Right lobe of liver (tissue), 6 donors: ENCODE data around the gene TUT4. TPM values are rescaled to one million over a fixed set of nuclear protein-coding genes. Genes with fewer than 3 reads are reported as not detected.
A peak's percentile ranks its signal among the peaks of the same experiment; 100 is the strongest.

ENCODE experiments used
- ATAC-seq, 4 donors: fragments of 200-7000 bp; cut with Tn5 transposase; one replicate each; pipeline ENCODE4 v1.9.1; 2020; ENCODE audit warnings: mild to moderate bottlenecking in 4 of 4, moderate library complexity in 4 of 4
- DNase-seq, 3 donors: peaks; one replicate each; pipeline ENCODE4 v3.0.0-alpha.2; 2020
- H3K27ac ChIP-seq, 3 donors: fragments of 200-600 bp; one replicate each; pipeline ENCODE4 v1.8.0; 2022
- H3K27me3 ChIP-seq, 2 donors: fragments of 200-600 bp; one replicate each; pipeline ENCODE4 v1.8.0; 2022
- H3K36me3 ChIP-seq, 4 donors: fragments of 200-600 bp; sonication (generic) in 1 of 4; one replicate each; pipeline versions ENCODE4 v1.5.1 to v1.8.0; 2017 to 2022; ENCODE audit warnings: control low read depth in 1 of 4
- H3K4me1 ChIP-seq, 4 donors: fragments of 200-600 bp; sonication (generic) in 1 of 4; one replicate each; pipeline versions ENCODE4 v1.5.1 to v1.8.0; 2017 to 2022; ENCODE audit warnings: control low read depth in 1 of 4
- H3K4me3 ChIP-seq, 3 donors: fragments of 200-600 bp; one replicate each; pipeline ENCODE4 v1.8.0; 2022
- H3K9me3 ChIP-seq, 4 donors: fragments of 200-600 bp; sonication (generic) in 1 of 4; one replicate each; pipeline versions ENCODE4 v1.5.1 to v1.8.0; 2017 to 2022; ENCODE audit warnings: control low read depth in 1 of 4
- POLR2A ChIP-seq: fragments of 450-650 bp; IDR thresholded peaks from one replicate; pipeline ENCODE4 v1.6.1; 2017; ENCODE audit warnings: antibody characterized with exemption, mild to moderate bottlenecking
- WGBS: methylation state at CpG from one replicate; pipeline ENCODE4 v1.1.6; 2018; ENCODE audit warnings: low coverage, low lambda C conversion rate; ENCODE audit not compliant: insufficient coverage; ENCODE audit errors: missing lambda C conversion rate; 5-methylcytosine and 5-hydroxymethylcytosine counted together
- intact Hi-C, 2 donors: fragments of 100-400 bp; cut with DNase I; formaldehyde crosslinking; loops; one replicate each; pipeline versions ENCODE4 v1.11.2 to v1.14.1; 2022
- long read RNA-seq: library from polyadenylated mRNA; unstranded; transcript quantifications from one replicate; pipeline ENCODE4 v2.0.0, GENCODE V29; 2019
- total RNA-seq, 6 experiments: library from RNA; depleted of rRNA in 2 of 6; stranded (reverse); fragments of >200 nt in 2 of 6; fragmentation: NEBNext Ultra II Directional in 3 of 6; extraction: Animal tissue kit (Norgen Biotek cat#: 25700) in 3 of 6; gene quantifications; one replicate each; pipeline versions ENCODE4 v1.1.0 to v1.2.4, GENCODE V29; 2016 to 2023
- TF ChIP-seq, protein P1 (sequence below), 4 donors: fragments of 200-600 bp in 3 of 4; fragments of 450-650 bp in 1 of 4; IDR thresholded peaks; one replicate each; pipeline versions ENCODE4 v1.5.1 to v1.8.0; 2016 to 2022; ENCODE audit warnings: antibody characterized with exemption in 4 of 4, mild to moderate bottlenecking in 2 of 4
- donor health status: DM: no; HTN: yes; CAD: no.
- donor health status: DM: no; HTN: no; CAD: no.
- donor health status: DM: no; HTN: no; CAD: no.
- donor health status: DM: no; HTN: yes; CAD: no.
- donor health status: DM: no; HTN: yes; CAD: no.

Gene TUT4, protein sequence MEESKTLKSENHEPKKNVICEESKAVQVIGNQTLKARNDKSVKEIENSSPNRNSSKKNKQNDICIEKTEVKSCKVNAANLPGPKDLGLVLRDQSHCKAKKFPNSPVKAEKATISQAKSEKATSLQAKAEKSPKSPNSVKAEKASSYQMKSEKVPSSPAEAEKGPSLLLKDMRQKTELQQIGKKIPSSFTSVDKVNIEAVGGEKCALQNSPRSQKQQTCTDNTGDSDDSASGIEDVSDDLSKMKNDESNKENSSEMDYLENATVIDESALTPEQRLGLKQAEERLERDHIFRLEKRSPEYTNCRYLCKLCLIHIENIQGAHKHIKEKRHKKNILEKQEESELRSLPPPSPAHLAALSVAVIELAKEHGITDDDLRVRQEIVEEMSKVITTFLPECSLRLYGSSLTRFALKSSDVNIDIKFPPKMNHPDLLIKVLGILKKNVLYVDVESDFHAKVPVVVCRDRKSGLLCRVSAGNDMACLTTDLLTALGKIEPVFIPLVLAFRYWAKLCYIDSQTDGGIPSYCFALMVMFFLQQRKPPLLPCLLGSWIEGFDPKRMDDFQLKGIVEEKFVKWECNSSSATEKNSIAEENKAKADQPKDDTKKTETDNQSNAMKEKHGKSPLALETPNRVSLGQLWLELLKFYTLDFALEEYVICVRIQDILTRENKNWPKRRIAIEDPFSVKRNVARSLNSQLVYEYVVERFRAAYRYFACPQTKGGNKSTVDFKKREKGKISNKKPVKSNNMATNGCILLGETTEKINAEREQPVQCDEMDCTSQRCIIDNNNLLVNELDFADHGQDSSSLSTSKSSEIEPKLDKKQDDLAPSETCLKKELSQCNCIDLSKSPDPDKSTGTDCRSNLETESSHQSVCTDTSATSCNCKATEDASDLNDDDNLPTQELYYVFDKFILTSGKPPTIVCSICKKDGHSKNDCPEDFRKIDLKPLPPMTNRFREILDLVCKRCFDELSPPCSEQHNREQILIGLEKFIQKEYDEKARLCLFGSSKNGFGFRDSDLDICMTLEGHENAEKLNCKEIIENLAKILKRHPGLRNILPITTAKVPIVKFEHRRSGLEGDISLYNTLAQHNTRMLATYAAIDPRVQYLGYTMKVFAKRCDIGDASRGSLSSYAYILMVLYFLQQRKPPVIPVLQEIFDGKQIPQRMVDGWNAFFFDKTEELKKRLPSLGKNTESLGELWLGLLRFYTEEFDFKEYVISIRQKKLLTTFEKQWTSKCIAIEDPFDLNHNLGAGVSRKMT (N-terminal part only)
- total RNA-seq: 10 to 100 TPM; 16.1 to 33.0 (median 22.8) TPM
- long read RNA-seq, partial matches to known transcripts: 2 of 4 reads
- long read RNA-seq, other reads (novel, unspliced or antisense): 2 of 4 reads

DNA sequence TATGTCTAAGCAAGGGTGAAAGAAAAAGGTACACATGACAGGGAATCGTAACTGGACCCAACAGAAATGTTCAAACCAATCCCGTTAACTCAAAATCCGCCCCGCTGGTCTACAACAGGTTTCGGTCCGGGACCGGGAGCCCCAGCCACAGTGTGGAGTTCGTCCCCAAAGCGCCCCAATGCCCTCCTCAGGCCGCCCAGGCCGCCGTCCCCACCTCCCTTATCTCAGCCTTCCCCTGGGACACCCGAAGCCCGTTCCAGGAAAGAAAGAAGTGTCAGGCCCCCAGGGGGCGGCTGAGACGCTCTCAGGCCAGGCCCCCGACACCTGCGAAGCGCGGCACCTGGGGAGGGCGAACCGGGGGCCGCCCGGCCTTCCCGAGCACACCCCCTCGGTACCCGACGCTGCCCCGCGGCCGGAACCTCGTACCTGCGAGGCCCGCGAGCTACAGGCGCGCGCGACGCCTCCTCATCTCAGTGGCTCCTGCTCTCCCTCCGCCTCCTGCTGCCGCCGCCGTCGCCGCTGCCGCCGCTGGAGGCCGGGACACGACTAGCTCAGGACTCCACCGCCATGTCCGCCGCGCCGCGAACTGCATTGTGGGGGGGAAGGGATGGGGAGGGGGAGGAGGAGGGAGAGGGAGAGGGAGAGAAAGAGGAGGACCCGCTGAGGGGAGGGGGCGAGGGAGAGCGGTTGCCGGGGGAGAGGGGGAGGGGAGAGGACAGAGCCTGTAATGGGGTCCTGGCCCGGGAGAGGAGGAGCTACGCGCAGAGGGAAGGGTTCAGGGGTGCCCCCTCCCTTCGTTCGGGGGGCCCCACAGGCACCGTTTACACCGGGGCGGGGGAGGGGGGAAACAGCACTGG lies at the start of gene TUT4:
TSS of gene TUT4 (minus strand) at position 588 of the 857 bp plus-strand sequence. CDS start 26,812 bp downstream, outside the sequence.
- Histone ChIP-seq H3K36me3 (no peaks in the 10 kb centered on the region), H3K9me3 (no peaks in the 10 kb centered on the region), H3K4me1 (peaks cover 0 to 20% (median 0%) of the 10 kb centered on the region in 4 donors), H3K4me3 (peak within 1 kb of the TSS; percentile 88 to 92 (median 91)), H3K27ac (peak within 1 kb of the TSS; percentile 94 to 97 (median 95)), H3K27me3 (no peaks in the 10 kb centered on the region)
- peak; percentile 78 to 84 (median 80) for DNase-seq
- peak; percentile 32 for TF ChIP-seq POLR2A
- TF ChIP-seq, protein P1, sequence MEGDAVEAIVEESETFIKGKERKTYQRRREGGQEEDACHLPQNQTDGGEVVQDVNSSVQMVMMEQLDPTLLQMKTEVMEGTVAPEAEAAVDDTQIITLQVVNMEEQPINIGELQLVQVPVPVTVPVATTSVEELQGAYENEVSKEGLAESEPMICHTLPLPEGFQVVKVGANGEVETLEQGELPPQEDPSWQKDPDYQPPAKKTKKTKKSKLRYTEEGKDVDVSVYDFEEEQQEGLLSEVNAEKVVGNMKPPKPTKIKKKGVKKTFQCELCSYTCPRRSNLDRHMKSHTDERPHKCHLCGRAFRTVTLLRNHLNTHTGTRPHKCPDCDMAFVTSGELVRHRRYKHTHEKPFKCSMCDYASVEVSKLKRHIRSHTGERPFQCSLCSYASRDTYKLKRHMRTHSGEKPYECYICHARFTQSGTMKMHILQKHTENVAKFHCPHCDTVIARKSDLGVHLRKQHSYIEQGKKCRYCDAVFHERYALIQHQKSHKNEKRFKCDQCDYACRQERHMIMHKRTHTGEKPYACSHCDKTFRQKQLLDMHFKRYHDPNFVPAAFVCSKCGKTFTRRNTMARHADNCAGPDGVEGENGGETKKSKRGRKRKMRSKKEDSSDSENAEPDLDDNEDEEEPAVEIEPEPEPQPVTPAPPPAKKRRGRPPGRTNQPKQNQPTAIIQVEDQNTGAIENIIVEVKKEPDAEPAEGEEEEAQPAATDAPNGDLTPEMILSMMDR (IDR thresholded peaks at IDR 0.05): no peak
- ATAC-seq: peak; percentile 65 to 73 (median 70)
- intact Hi-C loops: no loop called here
- 2% methylated on average over 19 of the region's 68 CpGs for WGBS

DNA sequence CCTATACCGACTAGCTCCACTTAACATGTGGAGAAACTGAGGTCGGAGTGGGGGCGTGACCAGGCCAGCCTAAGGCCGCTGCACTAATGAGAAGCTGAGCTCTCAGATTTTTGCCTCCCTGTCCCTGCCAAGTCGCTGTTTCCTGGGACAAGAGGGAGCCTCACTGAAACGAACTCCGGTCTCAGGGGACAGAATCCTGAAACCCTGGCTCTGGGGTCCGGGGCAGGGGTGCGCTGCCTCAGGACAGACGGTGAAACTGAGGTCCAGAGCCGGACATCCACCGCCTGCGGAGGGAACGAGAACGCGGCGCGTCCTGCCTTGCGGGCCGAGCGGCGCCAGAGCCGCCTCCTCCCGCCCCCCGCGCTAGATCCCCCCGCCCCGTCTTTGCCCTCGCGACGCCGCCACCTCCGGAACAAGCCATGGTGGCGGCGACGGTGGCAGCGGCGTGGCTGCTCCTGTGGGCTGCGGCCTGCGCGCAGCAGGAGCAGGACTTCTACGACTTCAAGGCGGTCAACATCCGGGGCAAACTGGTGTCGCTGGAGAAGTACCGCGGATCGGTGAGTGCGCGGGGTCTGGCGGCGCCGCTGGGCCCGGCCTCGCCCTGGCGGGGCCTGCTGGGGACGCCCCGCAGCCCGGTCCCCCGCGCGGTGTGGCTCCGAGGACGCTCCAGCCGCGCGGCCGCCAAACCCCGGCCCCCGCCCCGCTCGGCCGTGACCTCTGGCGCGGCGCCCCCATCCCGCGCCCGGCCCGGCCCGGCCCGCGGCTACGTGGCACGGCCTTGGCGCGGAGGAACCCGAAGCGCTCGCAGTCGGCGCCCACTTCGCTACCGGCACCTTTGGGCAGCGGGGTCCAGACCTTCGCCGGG lies 49.3 kb upstream of the TUT4 start, which contains the start of gene GPX7:
TSS of gene GPX7 (plus strand) at position 381 of the 865 bp plus-strand sequence. CDS start at position 420, 39 bp downstream.
- H3K9me3 ChIP-seq: no peaks in the 10 kb centered on the region
- TF ChIP-seq, protein P1 (IDR thresholded peaks at IDR 0.05): no peak
- TF ChIP-seq POLR2A: no peak
- DNase-seq (peak; percentile 44 to 58 (median 52)), ATAC-seq (peak; percentile 63 to 75 (median 70))
- H3K27me3 ChIP-seq: no peaks in the 10 kb centered on the region
- peak within 1 kb of the TSS; percentile 48 to 60 (median 51) for H3K4me3 ChIP-seq
- H3K4me1 ChIP-seq: peaks cover 0 to 4% (median 0%) of the 10 kb centered on the region in 4 donors
- intact Hi-C loops: no loop called here
- 23% methylated on average over 23 of the region's 97 CpGs for WGBS
- peak within 1 kb of the TSS; percentile 0 to 47 (median 28) for H3K27ac ChIP-seq
- H3K36me3 ChIP-seq: no peaks in the 10 kb centered on the region

DNA sequence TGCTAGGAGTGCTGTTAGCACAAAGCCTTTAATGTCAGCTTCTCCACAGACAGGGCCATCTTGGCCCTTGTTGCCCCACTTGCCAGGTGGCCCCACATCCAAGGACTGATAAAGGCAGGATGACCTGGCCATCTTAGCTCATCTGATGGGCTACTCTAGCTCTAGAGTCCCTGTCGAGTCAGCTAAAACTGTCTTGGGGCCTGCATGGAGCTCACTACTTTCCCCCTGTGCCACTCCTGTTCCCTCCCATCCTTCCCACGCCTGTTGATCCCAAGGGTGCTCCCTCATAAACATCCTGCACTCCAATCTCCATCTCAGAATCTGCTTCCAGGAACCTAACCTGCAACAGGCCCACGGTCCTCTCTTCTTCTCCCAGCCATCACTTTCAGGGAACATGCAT lies 48.6 kb upstream of the TUT4 start:
- DNase-seq (no peak), ATAC-seq (no peak)
- Histone ChIP-seq H3K9me3 (no peaks in the 10 kb centered on the region), H3K4me3 (no peak overlapping the region), H3K27ac (no peak overlapping the region), H3K36me3 (no peaks in the 10 kb centered on the region), H3K27me3 (no peaks in the 10 kb centered on the region), H3K4me1 (peaks cover 0 to 4% (median 0%) of the 10 kb centered on the region in 4 donors)
- TF ChIP-seq, protein P1 (IDR thresholded peaks at IDR 0.05): no peak
- no peak for TF ChIP-seq POLR2A
- intact Hi-C loops: no loop called here
- WGBS: 89% methylated on average over 3 of the region's 3 CpGs
